ENCODE data around the gene COPRS.

DNA sequence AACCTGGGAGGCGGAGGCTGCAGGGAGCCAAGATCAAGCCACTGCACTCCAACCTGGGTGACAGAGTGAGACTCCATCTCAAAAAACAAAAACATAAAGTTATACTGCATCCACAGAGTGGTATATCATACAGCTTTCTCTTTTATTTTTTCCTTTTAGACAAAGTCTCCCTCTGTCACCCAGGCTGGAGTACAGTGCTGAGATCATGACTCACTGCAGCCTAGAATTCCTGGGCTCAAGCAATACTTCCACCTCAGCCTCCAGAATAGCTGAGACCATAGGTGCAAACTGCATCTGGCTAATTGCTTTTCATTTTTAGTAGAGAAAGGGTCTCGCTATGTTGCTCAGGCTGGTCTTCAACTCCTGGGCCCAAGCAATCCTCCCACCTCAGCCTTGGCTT, 10.0 kb upstream of the COPRS start:
- TF ChIP-seq POLR2A (IDR thresholded peaks at IDR 0.05) (no peak), CTCF (IDR thresholded peaks at IDR 0.05) (no peak)

All from testis (tissue), 2 donors.